HFF-Myc (cell line): ENCODE data around the gene LRP8.

Source experiments
- DNase-seq: peaks from one replicate; pipeline ENCODE4 v3.0.0-alpha.2; 2011; ENCODE audit warnings: low read depth; ENCODE audit errors: extremely low read depth
- H3K4me3 ChIP-seq: replicated peaks from 2 replicates; pipeline ENCODE4 v1.5.1; 2011; ENCODE audit warnings: low read depth, mild to moderate bottlenecking, control low read depth, low read length
- CTCF ChIP-seq: IDR thresholded peaks from 2 replicates; pipeline ENCODE4 v1.5.1; 2012; ENCODE audit warnings: mild to moderate bottlenecking, low read depth, low read length, control low read depth; ENCODE audit errors: missing control alignments

The LRP8 gene

GRCh38 chr1:53317646-53318539, 10.0 kb downstream of the LRP8 start:
- no peak for TF ChIP-seq CTCF
- DNase-seq, result no peak
- H3K4me3 ChIP-seq, result no peak overlapping the region

DNA sequence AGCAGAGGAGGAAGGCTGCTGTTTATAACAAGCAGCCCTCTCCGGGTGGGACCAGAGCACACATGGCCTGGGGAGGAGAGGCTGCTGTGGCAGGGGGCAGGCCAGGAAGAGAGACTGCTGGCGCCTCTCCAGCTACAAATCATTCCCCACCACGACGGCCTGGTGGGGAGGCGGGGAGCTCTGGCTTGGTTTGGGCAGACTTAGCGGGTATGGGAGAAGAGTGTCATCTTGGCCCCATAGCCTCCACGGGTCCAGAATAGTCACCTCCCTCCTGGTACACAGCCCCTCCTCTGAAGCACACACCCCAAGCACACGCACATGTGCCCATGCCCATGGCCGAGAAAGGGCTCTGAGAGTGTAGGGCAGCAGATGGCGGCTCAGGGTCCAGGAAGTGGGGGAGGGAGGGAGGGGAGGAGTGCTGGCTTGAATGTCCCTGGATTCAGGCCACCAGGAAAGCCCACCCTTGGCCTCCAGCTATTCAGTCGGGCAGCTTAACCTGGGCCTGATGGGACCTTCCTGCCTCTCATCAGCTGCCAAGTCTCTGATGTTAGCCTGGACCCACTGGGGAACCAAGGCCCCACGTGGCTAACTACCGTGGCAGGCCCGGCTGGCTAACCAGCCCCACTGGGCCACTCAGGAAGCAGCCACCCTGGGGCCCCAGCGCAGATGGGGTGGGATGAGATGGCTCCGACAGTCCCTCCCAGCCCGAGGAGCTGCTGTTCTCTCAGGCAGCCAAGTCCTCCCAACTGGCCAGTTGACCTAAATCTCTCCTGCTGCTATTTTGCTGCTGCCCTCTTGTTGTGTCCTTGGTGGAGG, 10.9 kb downstream of the LRP8 start:
- TF ChIP-seq CTCF, result no peak
- DNase-seq, result no peak

DNA sequence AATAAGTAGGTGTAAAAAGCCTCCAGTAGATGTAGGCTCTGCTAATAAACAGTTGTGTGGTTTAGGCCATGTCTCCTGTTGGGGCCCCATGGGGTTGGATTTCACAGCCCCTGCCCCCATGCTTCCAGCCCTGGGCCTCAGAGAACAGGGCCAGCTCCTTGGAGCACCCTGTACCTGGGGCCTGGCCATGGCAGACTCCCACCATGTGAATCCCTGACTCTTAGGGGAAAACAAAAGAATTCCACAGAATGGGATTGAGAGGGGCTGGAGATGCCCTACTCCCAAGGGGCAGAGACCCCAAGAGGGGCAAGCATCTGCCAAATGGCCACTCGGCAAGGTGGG, 11.5 kb downstream of the LRP8 start:
- TF ChIP-seq CTCF, result no peak
- H3K4me3 ChIP-seq, result no peak overlapping the region
- DNase-seq, result no peak

More for the DNA sequence above, 10.9 kb downstream of the LRP8 start:
- H3K4me3 ChIP-seq, result no peak overlapping the region

- no peak for TF ChIP-seq CTCF
- no peak for DNase-seq
Observed at GRCh38 chr1:53315456-53316423, 12.1 kb downstream of the LRP8 start.

GRCh38 chr1:53315046-53315445, 12.8 kb downstream of the LRP8 start:
- no peak for DNase-seq
- no peak overlapping the region for H3K4me3 ChIP-seq
- no peak for TF ChIP-seq CTCF

More at GRCh38 chr1:53315456-53316423, 12.1 kb downstream of the LRP8 start:
- H3K4me3 ChIP-seq, result no peak overlapping the region

DNA sequence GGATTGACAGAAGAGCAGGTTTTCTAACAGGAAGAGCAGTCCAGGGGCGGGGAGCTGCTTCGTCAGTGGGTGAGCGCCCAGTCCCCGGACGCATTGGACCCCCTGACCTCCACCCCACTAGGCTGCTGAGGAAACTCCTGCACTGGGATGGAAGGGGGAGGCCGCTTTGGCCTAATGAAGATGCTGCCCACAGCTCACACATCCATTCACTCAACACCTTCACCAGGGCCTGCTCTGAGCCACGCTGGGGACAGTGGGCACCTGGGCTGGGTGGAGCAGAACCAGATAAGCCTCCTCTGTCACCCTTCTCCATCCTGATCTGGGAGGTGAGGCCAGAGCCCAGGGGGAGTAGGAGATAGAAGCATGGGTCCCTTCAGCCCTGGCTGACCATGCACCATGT, 13.3 kb downstream of the LRP8 start:
- no peak for DNase-seq
- TF ChIP-seq CTCF, result no peak
- no peak overlapping the region for H3K4me3 ChIP-seq
